OCI-LY1 (cell line): Measurements from ENCODE around the gene LCOR.

Source experiments
- H2AFZ ChIP-seq: fragments of 200-600 bp; sonication (generic), shearing (Covaris generic); 2 replicates; pipeline ENCODE4 v1.6.0; 2014; ENCODE audit warnings: antibody characterized with exemption, mild to moderate bottlenecking, low read length
- H3F3A ChIP-seq: fragments of 200-600 bp; sonication (generic), shearing (Covaris generic); 2 replicates; pipeline ENCODE4 v1.6.0; 2014; ENCODE audit warnings: mild to moderate bottlenecking, antibody characterized with exemption, low read length, moderate library complexity; ENCODE audit not compliant: insufficient read depth
- H3K27ac ChIP-seq: fragments of 200-600 bp; sonication (generic); 2 replicates; pipeline ENCODE4 v1.5.1; 2014; ENCODE audit warnings: low read length, mixed run types, mild to moderate bottlenecking, low read depth; ENCODE audit not compliant: poor library complexity, severe bottlenecking
- H3K27me3 ChIP-seq: fragments of 200-600 bp; sonication (generic); 2 replicates; pipeline ENCODE4 v1.6.0; 2014; ENCODE audit warnings: antibody characterized with exemption, mild to moderate bottlenecking, low read length, moderate library complexity; ENCODE audit not compliant: insufficient read depth
- H3K36me3 ChIP-seq: fragments of 200-600 bp; sonication (generic); 2 replicates; pipeline ENCODE4 v1.6.1; 2014; ENCODE audit warnings: mild to moderate bottlenecking, antibody characterized with exemption, low read length, moderate library complexity, mixed read lengths; ENCODE audit not compliant: insufficient read depth
- H3K4me1 ChIP-seq: fragments of 200-600 bp; sonication (generic); 2 replicates; pipeline ENCODE4 v1.5.1; 2014; ENCODE audit warnings: mild to moderate bottlenecking, low read length, moderate library complexity; ENCODE audit not compliant: insufficient read depth, severe bottlenecking
- H3K4me2 ChIP-seq: fragments of 200-600 bp; sonication (generic), shearing (Covaris generic); 2 replicates; pipeline ENCODE4 v1.6.1; 2014; ENCODE audit warnings: low read length
- H3K4me3 ChIP-seq: fragments of 200-600 bp; sonication (generic); 2 replicates; pipeline ENCODE4 v1.5.1; 2014; ENCODE audit warnings: low read length, low read depth, mild to moderate bottlenecking, mixed read lengths; ENCODE audit not compliant: poor library complexity, severe bottlenecking
- H3K79me2 ChIP-seq: fragments of 200-600 bp; shearing (Covaris generic); 2 replicates; pipeline ENCODE4 v1.6.1; 2016; ENCODE audit warnings: mixed run types, low read length, mixed read lengths; ENCODE audit not compliant: insufficient read depth
- H3K9ac ChIP-seq: fragments of 200-600 bp; sonication (generic), shearing (Covaris generic); 2 replicates; pipeline ENCODE4 v1.6.1; 2014; ENCODE audit warnings: mild to moderate bottlenecking, low read length, mixed read lengths
- H3K9me2 ChIP-seq: fragments of 200-600 bp; sonication (generic), shearing (Covaris generic); 2 replicates; pipeline ENCODE4 v1.6.1; 2014; ENCODE audit warnings: low read depth, mild to moderate bottlenecking, low read length, mixed read lengths
- H3K9me3 ChIP-seq: fragments of 200-600 bp; shearing (Covaris generic); 2 replicates; pipeline ENCODE4 v1.6.1; 2014; ENCODE audit warnings: low read length, mixed read lengths
- H4K20me1 ChIP-seq: fragments of 200-600 bp; sonication (generic), shearing (Covaris generic); 2 replicates; pipeline ENCODE4 v1.6.0; 2016; ENCODE audit warnings: mild to moderate bottlenecking, low read length; ENCODE audit not compliant: insufficient read depth
- CTCF ChIP-seq: fragments of 200-600 bp; sonication (generic), shearing (Covaris generic); IDR thresholded peaks from 2 replicates; pipeline ENCODE4 v1.5.1; 2017; ENCODE audit warnings: mild to moderate bottlenecking, antibody characterized with exemption, low read length, moderate library complexity, mixed read lengths
- EZH2 ChIP-seq: fragments of 200-600 bp; sonication (generic), shearing (Covaris generic); IDR thresholded peaks from 2 replicates; pipeline ENCODE4 v1.8.0; 2017; ENCODE audit warnings: borderline replicate concordance, mixed run types, mild to moderate bottlenecking, antibody characterized with exemption, low read length, moderate library complexity, mixed read lengths

LCOR gene

DNA sequence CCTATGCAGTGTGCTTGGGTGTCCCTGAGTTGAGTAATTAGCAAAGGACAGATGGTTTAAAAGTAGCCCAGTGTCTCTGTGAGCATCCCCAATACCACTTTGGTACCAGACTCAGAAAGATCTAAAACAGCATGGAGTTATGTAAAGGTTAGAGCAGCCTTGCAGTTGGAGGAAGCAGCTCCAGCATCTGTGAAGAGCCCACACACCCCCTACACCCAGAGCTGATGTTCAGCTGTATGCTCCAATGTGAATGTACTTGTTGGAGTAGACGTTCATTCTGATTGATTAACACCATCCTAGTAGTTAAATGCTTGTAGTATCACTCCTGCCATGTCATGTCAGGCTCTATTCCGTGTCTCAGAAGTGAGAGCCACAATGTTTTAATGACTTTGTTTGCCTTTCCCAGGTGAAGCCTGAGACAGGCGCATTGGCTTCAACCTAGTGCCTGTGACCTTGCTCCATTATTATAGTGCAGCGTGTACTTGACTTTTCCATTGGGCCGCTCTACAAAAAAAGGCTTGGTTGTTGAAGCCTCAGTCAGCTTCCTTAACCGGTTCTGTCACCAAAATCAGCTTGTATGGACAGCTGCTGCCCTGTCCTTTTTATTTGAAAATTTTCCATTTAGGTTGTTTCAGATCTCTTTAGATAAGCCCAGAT lies 154.2 kb downstream of the LCOR start:
- no peaks in the 10 kb centered on the region for H3K9me3 ChIP-seq
- H3K9me2 ChIP-seq, result no peaks in the 10 kb centered on the region
- H3K27me3 ChIP-seq, result no peaks in the 10 kb centered on the region
- H2AFZ ChIP-seq, result no peak overlapping the region
- H3K4me2 ChIP-seq, result no peak overlapping the region
- no peak overlapping the region for H3K4me3 ChIP-seq
- no peaks in the 10 kb centered on the region for H3F3A ChIP-seq
- peaks cover 12% of the 10 kb centered on the region for H3K36me3 ChIP-seq
- H4K20me1 ChIP-seq, result no peaks in the 10 kb centered on the region
- H3K4me1 ChIP-seq, result no peaks in the 10 kb centered on the region
- H3K9ac ChIP-seq, result no peak overlapping the region
- H3K79me2 ChIP-seq, result no peaks in the 10 kb centered on the region
- TF ChIP-seq CTCF (no peak), EZH2 (no peak)
- no peak overlapping the region for H3K27ac ChIP-seq

DNA sequence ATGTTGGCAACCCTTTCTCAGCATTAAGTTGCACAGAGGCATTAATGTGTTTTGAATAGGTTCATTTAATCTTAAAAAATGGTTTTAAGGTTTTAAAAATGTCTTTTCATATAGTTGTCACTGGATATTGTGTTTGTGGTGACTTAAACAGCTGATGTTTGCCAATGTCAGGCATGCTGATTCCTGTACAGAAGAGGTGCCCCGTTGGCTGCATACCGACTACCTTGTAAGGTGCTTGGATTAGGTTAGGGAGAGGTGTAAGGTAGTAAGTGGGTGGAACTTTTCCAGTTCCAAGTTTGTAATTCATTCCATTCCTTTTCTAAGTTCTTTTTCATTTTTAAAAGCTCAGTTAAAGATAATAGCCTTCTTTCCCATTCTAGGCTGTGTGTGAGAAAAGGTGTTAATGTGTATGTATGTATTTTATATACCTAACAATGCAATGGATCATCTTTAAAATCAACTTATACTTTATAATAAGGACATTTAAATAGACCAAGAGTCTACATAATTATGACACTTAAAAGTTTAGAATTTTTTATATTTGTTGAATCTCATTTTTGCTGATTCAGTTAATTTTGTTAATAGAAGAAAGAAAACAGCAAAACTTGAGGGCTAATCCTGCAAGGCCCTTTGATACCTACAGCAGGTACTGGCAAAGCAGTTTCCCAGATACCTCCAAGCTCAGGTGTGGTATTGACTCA lies 155.2 kb downstream of the LCOR start:
- Histone ChIP-seq H3K9me3 (no peaks in the 10 kb centered on the region), H3F3A (no peaks in the 10 kb centered on the region), H3K4me3 (no peak overlapping the region), H3K4me1 (no peaks in the 10 kb centered on the region), H3K4me2 (no peak overlapping the region), H3K27ac (no peak overlapping the region), H3K9ac (no peak overlapping the region), H4K20me1 (no peaks in the 10 kb centered on the region), H2AFZ (no peak overlapping the region), H3K9me2 (no peaks in the 10 kb centered on the region), H3K79me2 (no peaks in the 10 kb centered on the region), H3K36me3 (peaks cover 2% of the 10 kb centered on the region; the same call in 1 of the 2 replicates), H3K27me3 (no peaks in the 10 kb centered on the region)
- TF ChIP-seq CTCF, result no peak

GRCh38 chr10:96987842-96988175 lies 155.7 kb downstream of the LCOR start:
- no peaks in the 10 kb centered on the region for H3K9me2 ChIP-seq
- no peaks in the 10 kb centered on the region for H3K9me3 ChIP-seq
- no peak overlapping the region for H3K27ac ChIP-seq
- no peaks in the 10 kb centered on the region for H3K4me1 ChIP-seq
- TF ChIP-seq CTCF, result no peak
- H3K4me2 ChIP-seq, result no peak overlapping the region
- no peaks in the 10 kb centered on the region for H3K79me2 ChIP-seq
- no peaks in the 10 kb centered on the region for H3K36me3 ChIP-seq
- H2AFZ ChIP-seq, result no peak overlapping the region
- no peak overlapping the region for H3K4me3 ChIP-seq
- H3K9ac ChIP-seq, result no peak overlapping the region
- no peaks in the 10 kb centered on the region for H3K27me3 ChIP-seq
- H3F3A ChIP-seq, result no peaks in the 10 kb centered on the region
- no peaks in the 10 kb centered on the region for H4K20me1 ChIP-seq
